Smooth muscle cell (in vitro differentiated cells): ENCODE measurements around the gene PPP2R2B. TPM values are rescaled to one million over a fixed set of nuclear protein-coding genes. Genes with fewer than 3 reads are reported as not detected.

Experiments used
- DNase-seq: peaks from one replicate; lab custom pipeline; 2025; ENCODE audit not compliant: unreplicated experiment; lab: John Stamatoyannopoulos, UW
- H2AFZ ChIP-seq: fragments of 200-600 bp; sonication (generic); 2 replicates; pipeline ENCODE4 v1.6.0; 2016; ENCODE audit warnings: antibody characterized with exemption, low read depth, mild to moderate bottlenecking
- H3F3A ChIP-seq: fragments of 200-600 bp; sonication (generic); 2 replicates; pipeline ENCODE4 v1.6.0; 2017; ENCODE audit warnings: antibody characterized with exemption, low read depth
- H3K27ac ChIP-seq: fragments of 200-600 bp; sonication (generic); 2 replicates; pipeline ENCODE4 v1.5.1; 2016; ENCODE audit warnings: low read depth, mild to moderate bottlenecking
- H3K27me3 ChIP-seq: fragments of 200-600 bp; sonication (generic); 2 replicates; pipeline ENCODE4 v1.6.1; 2016; ENCODE audit warnings: low read depth, mild to moderate bottlenecking
- H3K36me3 ChIP-seq: fragments of 200-600 bp; sonication (generic); 2 replicates; pipeline ENCODE4 v1.5.1; 2016; ENCODE audit warnings: low read depth
- H3K4me1 ChIP-seq: fragments of 200-600 bp; sonication (generic); 2 replicates; pipeline ENCODE4 v1.5.1; 2016; ENCODE audit warnings: low read depth
- H3K4me2 ChIP-seq: fragments of 200-600 bp; sonication (generic); 2 replicates; pipeline ENCODE4 v1.6.0; 2016; ENCODE audit warnings: mild to moderate bottlenecking
- H3K4me3 ChIP-seq: fragments of 200-600 bp; sonication (generic); 2 replicates; pipeline ENCODE4 v1.5.1; 2016; ENCODE audit warnings: mild to moderate bottlenecking
- H3K79me2 ChIP-seq: fragments of 200-600 bp; sonication (generic); 2 replicates; pipeline ENCODE4 v1.6.0; 2016; ENCODE audit warnings: low read depth, mild to moderate bottlenecking
- H3K9ac ChIP-seq: fragments of 200-600 bp; sonication (generic); 2 replicates; pipeline ENCODE4 v1.6.0; 2016; ENCODE audit warnings: low read depth
- H3K9me3 ChIP-seq: fragments of 200-600 bp; sonication (generic); replicated peaks from 2 replicates; pipeline ENCODE4 v1.5.1; 2016; ENCODE audit warnings: low read depth
- H4K20me1 ChIP-seq: fragments of 200-600 bp; sonication (generic); 2 replicates; pipeline ENCODE4 v1.6.0; 2016; ENCODE audit warnings: low read depth
- CTCF ChIP-seq: fragments of 200-600 bp; sonication (generic); IDR thresholded peaks from 2 replicates; pipeline ENCODE4 v1.5.1; 2017; ENCODE audit warnings: borderline replicate concordance, mild to moderate bottlenecking, antibody characterized with exemption; ENCODE audit not compliant: insufficient read depth, poor library complexity, severe bottlenecking
- WGBS: methylation state at CpG from one replicate; pipeline ENCODE4 v1.1.7; 2016; ENCODE audit warnings: low lambda C conversion rate; 5-methylcytosine and 5-hydroxymethylcytosine counted together
- polyA plus RNA-seq: library from polyadenylated mRNA; unstranded; fragments of >200 nt; fragmentation: Nextera tagmentation; extraction: Ambion mirVana; gene quantifications from 2 replicates; pipeline ENCODE4 v1.2.1, GENCODE V29; 2016
- small RNA-seq: library from RNA; depleted of rRNA; stranded (forward); fragments of <200 nt; gene quantifications from one replicate; pipeline ENCODE3, GENCODE V24; 2014
- total RNA-seq: library from RNA; depleted of rRNA; stranded (reverse); fragments of >200 nt; gene quantifications from 2 replicates; pipeline ENCODE4 v1.2.3, GENCODE V29; 2014

The PPP2R2B gene
- total and polyA plus RNA-seq, 2 experiments from 2014 or later = 0.89 to 2.2 TPM

DNA sequence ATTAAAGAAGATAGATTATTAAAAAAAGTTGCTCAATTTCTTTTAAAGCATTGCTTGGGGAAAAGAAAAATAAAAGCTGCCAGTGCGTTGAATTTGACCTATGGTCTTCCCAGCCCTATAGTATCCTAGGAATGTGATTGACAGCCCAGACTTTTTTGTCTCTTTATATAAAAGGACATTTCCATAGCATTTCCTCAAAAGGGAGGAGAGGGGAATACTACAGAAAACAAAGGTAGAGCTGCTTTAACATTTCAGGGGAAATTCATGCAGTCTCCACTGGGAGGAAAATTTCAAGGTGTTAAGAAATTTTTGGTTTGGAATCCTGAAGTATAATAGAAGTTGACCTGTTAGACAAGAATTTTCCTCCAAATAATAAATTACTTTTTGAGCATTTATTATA lies 344.7 kb downstream of the PPP2R2B start:
- Histone ChIP-seq H4K20me1 (no peaks in the 10 kb centered on the region), H3F3A (no peaks in the 10 kb centered on the region), H3K27ac (no peak overlapping the region), H3K36me3 (no peaks in the 10 kb centered on the region), H3K9ac (no peak overlapping the region), H3K4me1 (no peaks in the 10 kb centered on the region), H3K27me3 (no peaks in the 10 kb centered on the region), H3K79me2 (no peaks in the 10 kb centered on the region), H3K9me3 (no peaks in the 10 kb centered on the region), H3K4me2 (no peak overlapping the region), H2AFZ (no peak overlapping the region), H3K4me3 (no peak overlapping the region)
- no peak for DNase-seq
- TF ChIP-seq CTCF = no peak
- 0% methylated on average over 1 of the region's 1 CpG for WGBS

DNA sequence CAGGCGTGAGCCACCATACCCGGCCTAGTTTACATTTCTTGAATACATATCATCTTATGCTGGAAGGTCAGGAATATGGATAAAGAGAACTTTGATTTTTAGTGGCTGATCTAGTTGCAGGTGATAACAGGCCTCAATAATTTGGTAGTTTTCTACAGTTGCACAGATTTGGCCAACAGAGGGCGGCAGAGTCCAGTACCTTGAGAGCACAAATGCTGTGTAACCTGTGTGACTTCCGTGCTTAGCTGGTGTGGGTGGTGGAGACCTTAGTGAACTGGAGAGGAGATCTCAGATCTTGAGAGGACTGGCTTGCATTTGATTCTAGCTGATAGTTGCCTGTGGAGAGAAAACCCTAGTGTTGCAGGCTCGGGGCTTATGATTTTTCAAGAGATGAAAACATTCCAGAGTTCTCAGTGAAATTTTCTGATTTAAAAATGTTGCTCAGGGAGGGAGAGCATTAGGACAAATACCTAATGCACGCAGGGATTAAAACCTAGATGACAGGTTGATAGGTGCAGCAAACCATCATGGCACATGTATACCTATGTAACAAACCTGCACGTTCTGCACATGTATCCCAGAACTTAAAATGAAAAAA lies 345.2 kb downstream of the PPP2R2B start:
- Histone ChIP-seq H2AFZ (no peak overlapping the region), H3K4me1 (no peaks in the 10 kb centered on the region), H3K79me2 (no peaks in the 10 kb centered on the region), H3K9ac (no peak overlapping the region), H3K27me3 (no peaks in the 10 kb centered on the region), H4K20me1 (no peaks in the 10 kb centered on the region), H3K9me3 (no peaks in the 10 kb centered on the region), H3K36me3 (no peaks in the 10 kb centered on the region), H3K4me2 (no peak overlapping the region), H3K4me3 (no peak overlapping the region), H3F3A (no peaks in the 10 kb centered on the region), H3K27ac (no peak overlapping the region)
- TF ChIP-seq CTCF = peak; percentile 86
- 21% methylated on average over 7 of the region's 7 CpGs for WGBS
- DNase-seq = peak; percentile 6

Small RNA genes within 50 kb of the gene (small RNA-seq; reads per million reads assigned to genes)
- 0.08 reads per million for gene RN7SL791P
